Measurements from ENCODE around the gene DTNB.
"Not testable (repeated sequence)": the region's sequence is repeated elsewhere in the genome, so short reads cannot be mapped to it uniquely, and the experiment has no call there.

Gene DTNB

DNA sequence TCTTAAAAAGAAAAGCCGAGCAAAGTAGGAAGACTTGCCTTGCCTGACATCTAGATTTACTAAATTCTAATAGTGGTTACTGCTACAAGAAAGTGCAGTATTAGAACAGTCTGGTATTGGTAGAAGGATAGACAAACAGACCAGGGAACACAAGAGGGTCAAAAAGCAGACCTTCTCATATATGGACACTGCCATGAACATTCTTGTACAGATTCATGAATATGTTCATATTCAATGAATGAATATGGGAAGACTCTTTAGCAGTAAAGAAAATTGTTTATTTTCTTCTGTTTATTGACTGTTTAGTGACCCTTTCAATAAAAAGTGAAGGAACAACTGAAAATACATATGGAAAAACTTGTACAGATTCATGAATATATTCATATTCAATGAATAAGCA lies 37.6 kb downstream of the DTNB start:
- no peak overlapping the region for H3K4me3 ChIP-seq (ENCODE audit: low read length)
- DNase-seq (ENCODE audit: low read depth): no peak
- no peak for TF ChIP-seq CTCF (conservative IDR thresholded peaks at IDR 0.05; ENCODE audit: low read depth, low read length)

DNA sequence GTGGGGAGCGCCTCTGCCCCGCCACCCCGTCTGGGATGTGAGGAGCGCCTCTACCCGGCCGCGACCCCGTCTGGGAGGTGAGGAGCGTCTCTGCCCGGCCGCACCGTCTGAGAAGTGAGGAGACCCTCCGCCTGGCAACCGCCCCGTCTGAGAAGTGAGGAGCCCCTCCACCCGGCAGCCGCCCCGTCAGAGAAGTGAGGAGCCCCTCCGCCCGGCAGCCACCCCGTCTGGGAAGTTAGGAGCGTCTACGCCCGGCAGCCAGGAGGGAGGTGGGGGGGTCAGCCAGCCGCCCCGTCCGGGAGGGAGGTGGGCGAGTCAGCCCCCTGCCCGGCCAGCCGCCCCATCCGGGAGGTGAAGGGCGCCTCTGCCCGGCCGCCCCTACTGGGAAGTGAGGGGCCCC lies 39.6 kb downstream of the DTNB start:
- not testable (repeated sequence) for H3K4me3 ChIP-seq (ENCODE audit: low read length); DNase-seq (ENCODE audit: low read depth)

- TF ChIP-seq CTCF (conservative IDR thresholded peaks at IDR 0.05; ENCODE audit: low read depth, low read length): no peak
- H3K4me3 ChIP-seq (ENCODE audit: low read length): no peak overlapping the region
- peak; percentile 34 for DNase-seq (ENCODE audit: low read depth)
Measured at GRCh38 chr2:25632396-25632795, 41.0 kb downstream of the DTNB start.

GRCh38 chr2:25624635-25625034 lies 48.7 kb downstream of the DTNB start:
- TF ChIP-seq CTCF (conservative IDR thresholded peaks at IDR 0.05; ENCODE audit: low read depth, low read length): no peak
- no peak overlapping the region for H3K4me3 ChIP-seq (ENCODE audit: low read length)
- DNase-seq (ENCODE audit: low read depth): no peak

GRCh38 chr2:25623361-25623760 lies 50.0 kb downstream of the DTNB start:
- TF ChIP-seq CTCF (conservative IDR thresholded peaks at IDR 0.05; ENCODE audit: low read depth, low read length): no peak
- no peak for DNase-seq (ENCODE audit: low read depth)
- H3K4me3 ChIP-seq (ENCODE audit: low read length): no peak overlapping the region

DNA sequence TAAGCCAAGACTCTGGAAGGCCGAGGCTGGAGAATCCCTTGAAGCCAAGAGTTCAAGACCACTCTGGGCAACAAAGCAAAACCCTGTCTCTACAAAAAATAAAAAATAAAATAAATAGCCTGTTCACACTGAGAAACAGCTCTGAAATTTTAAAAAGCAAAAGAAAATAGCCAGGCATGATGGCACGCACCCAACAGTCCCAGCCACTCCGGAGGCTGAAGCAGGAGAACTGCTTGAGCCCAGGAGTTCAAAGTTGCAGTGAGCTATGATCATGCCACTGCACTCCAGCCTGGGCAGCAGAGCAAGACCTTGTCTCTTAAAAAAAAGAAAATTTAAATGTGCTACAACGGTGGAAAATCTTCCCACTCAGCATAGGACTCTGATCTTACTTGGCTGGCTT lies 52.7 kb downstream of the DTNB start:
- TF ChIP-seq CTCF (conservative IDR thresholded peaks at IDR 0.05; ENCODE audit: low read depth, low read length): no peak
- no peak for DNase-seq (ENCODE audit: low read depth)
- H3K4me3 ChIP-seq (ENCODE audit: low read length): no peak overlapping the region

- TF ChIP-seq CTCF (conservative IDR thresholded peaks at IDR 0.05; ENCODE audit: low read depth, low read length): no peak
- no peak overlapping the region for H3K4me3 ChIP-seq (ENCODE audit: low read length)
- DNase-seq (ENCODE audit: low read depth): no peak
Measured at GRCh38 chr2:25620077-25620476, 53.3 kb downstream of the DTNB start.

DNA sequence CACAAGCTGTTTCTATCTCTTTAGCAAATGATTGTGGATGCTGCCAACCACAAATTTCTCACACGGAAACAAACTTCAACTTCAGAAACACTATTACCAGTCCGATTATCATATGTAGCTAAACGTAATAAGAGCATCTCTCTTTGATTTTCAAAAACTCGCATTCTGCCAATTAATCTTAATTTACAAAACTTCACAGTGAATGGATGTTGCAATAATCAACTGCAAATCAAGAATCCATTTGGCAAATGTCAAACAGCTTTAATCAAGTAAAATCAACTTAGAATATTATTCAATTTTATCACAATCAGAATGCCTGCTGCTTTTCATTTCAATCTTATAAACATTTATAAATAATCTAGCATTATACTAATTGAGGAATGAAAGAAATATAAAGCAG lies 54.2 kb downstream of the DTNB start:
- no peak overlapping the region for H3K4me3 ChIP-seq (ENCODE audit: low read length)

More for the DNA sequence above, 54.2 kb downstream of the DTNB start:
- no peak for DNase-seq (ENCODE audit: low read depth)
- no peak for TF ChIP-seq CTCF (conservative IDR thresholded peaks at IDR 0.05; ENCODE audit: low read depth, low read length)
